HEK293 (cell line): Measurements from ENCODE around the gene RHBDF2.

ENCODE experiments used
- CTCF ChIA-PET: fragments of 350-600 bp; formaldehyde crosslinking; extraction: SDS; loops from one replicate; lab custom pipeline; 2021; ENCODE audit warnings: antibody characterized with exemption; lab: Yijun Ruan, JAX
- POLR2A ChIA-PET: fragments of 300-600 bp; formaldehyde crosslinking; extraction: SDS; loops from one replicate; lab custom pipeline; 2020; ENCODE audit warnings: antibody characterized with exemption, inconsistent platforms; lab: Yijun Ruan, JAX
- H3K27ac ChIP-seq: fragments of 200-500 bp; sonication (Bioruptor generic); 2 replicates; pipeline ENCODE4 v1.5.1; 2014; ENCODE audit warnings: low read depth, low read length, control low read depth, inconsistent platforms; ENCODE audit errors: extremely low read depth
- H3K36me3 ChIP-seq, 2 experiments: fragments of 200-500 bp in 1 of 2; sonication (Bioruptor generic) in 1 of 2; 1 replicate in 1 of 2; 2 replicates in 1 of 2; pipeline ENCODE4 v1.5.1; 2014 to 2017; ENCODE audit warnings: inconsistent platforms in 2 of 2, low read length in 2 of 2; ENCODE audit not compliant: control insufficient read depth in 2 of 2, insufficient read depth in 1 of 2
- H3K4me1 ChIP-seq: fragments of 200-500 bp; sonication (Bioruptor generic); 2 replicates; pipeline ENCODE4 v1.5.1; 2014; ENCODE audit warnings: mild to moderate bottlenecking, low read length, inconsistent platforms; ENCODE audit not compliant: control insufficient read depth, insufficient read depth
- H3K4me3 ChIP-seq: 2 replicates; pipeline ENCODE4 v1.5.1; 2011; ENCODE audit warnings: low read depth, mild to moderate bottlenecking, control low read depth, low read length, moderate library complexity
- H3K9me3 ChIP-seq: fragments of 200-500 bp; sonication (Bioruptor generic); 2 replicates; pipeline ENCODE4 v1.5.1; 2014; ENCODE audit warnings: low read depth, low read length, inconsistent platforms; ENCODE audit not compliant: control insufficient read depth, insufficient read depth
- FEZF1 ChIP-seq: fragments of 450-650 bp; formaldehyde crosslinking; IDR thresholded peaks from 2 replicates; pipeline ENCODE4 v1.5.1; 2016; ENCODE audit warnings: missing biosample characterization, missing genetic modification characterization
- GLIS1 ChIP-seq: fragments of 450-650 bp; formaldehyde crosslinking; IDR thresholded peaks from 2 replicates; pipeline ENCODE4 v1.5.1; 2016; ENCODE audit warnings: missing biosample characterization, missing genetic modification characterization
- HOXC10 ChIP-seq: sonication (generic); formaldehyde crosslinking; IDR thresholded peaks from 2 replicates; pipeline ENCODE4 v1.8.1; 2023; ENCODE audit warnings: mild to moderate bottlenecking, missing genetic modification reagents
- OSR2 ChIP-seq: fragments of 450-650 bp; formaldehyde crosslinking; IDR thresholded peaks from 2 replicates; pipeline ENCODE4 v1.5.1; 2016; ENCODE audit warnings: missing biosample characterization, missing genetic modification characterization
- SP3 ChIP-seq: fragments of 450-650 bp; formaldehyde crosslinking; IDR thresholded peaks from 2 replicates; pipeline ENCODE4 v1.5.1; 2016; ENCODE audit warnings: missing biosample characterization, missing genetic modification characterization
- ZIC2 ChIP-seq: fragments of 450-650 bp; formaldehyde crosslinking; IDR thresholded peaks from 2 replicates; pipeline ENCODE4 v1.5.1; 2016; ENCODE audit warnings: missing biosample characterization, missing genetic modification characterization
- ZNF121 ChIP-seq: fragments of 450-650 bp; formaldehyde crosslinking; IDR thresholded peaks from 2 replicates; pipeline ENCODE4 v1.5.1; 2016; ENCODE audit warnings: missing biosample characterization, missing genetic modification characterization
- ZNF2 ChIP-seq: fragments of 450-650 bp; formaldehyde crosslinking; IDR thresholded peaks from 2 replicates; pipeline ENCODE4 v1.5.1; 2016; ENCODE audit warnings: missing biosample characterization, missing genetic modification characterization
- ZNF239 ChIP-seq: fragments of 450-650 bp; formaldehyde crosslinking; IDR thresholded peaks from 2 replicates; pipeline ENCODE4 v1.5.1; 2016; ENCODE audit warnings: missing biosample characterization, missing genetic modification characterization
- ZNF266 ChIP-seq: fragments of 450-650 bp; formaldehyde crosslinking; IDR thresholded peaks from 2 replicates; pipeline ENCODE4 v1.5.1; 2016; ENCODE audit warnings: missing biosample characterization, missing genetic modification characterization, low read depth
- ZNF274 ChIP-seq, 2 experiments: fragments of 200-500 bp in 1 of 2; fragments of 450-650 bp in 1 of 2; sonication (Bioruptor generic) in 1 of 2; formaldehyde crosslinking in 1 of 2; IDR thresholded peaks; 2 replicates each; pipeline versions ENCODE4 v1.5.1 to v1.6.1; 2014 to 2016; ENCODE audit warnings: borderline replicate concordance in 1 of 2, inconsistent platforms in 1 of 2, low read length in 1 of 2, missing biosample characterization in 1 of 2, missing genetic modification characterization in 1 of 2
- ZNF394 ChIP-seq: fragments of 450-650 bp; formaldehyde crosslinking; IDR thresholded peaks from 2 replicates; pipeline ENCODE4 v1.5.1; 2016; ENCODE audit warnings: missing biosample characterization, missing genetic modification characterization, mild to moderate bottlenecking, moderate library complexity, borderline replicate concordance
- ZNF423 ChIP-seq: fragments of 450-650 bp; formaldehyde crosslinking; IDR thresholded peaks from 2 replicates; pipeline ENCODE4 v1.5.1; 2016; ENCODE audit warnings: missing biosample characterization, missing genetic modification characterization
- TF ChIP-seq, protein P1 (sequence below): fragments of 450-650 bp; formaldehyde crosslinking; IDR thresholded peaks from 2 replicates; pipeline ENCODE4 v1.5.1; 2016; ENCODE audit warnings: missing biosample characterization, missing genetic modification characterization
- TF ChIP-seq, protein P2 (sequence below): fragments of 450-650 bp; formaldehyde crosslinking; IDR thresholded peaks from 2 replicates; pipeline ENCODE4 v1.5.1; 2017; ENCODE audit warnings: missing biosample characterization, missing genetic modification characterization
- TF ChIP-seq, protein P3 (sequence below): fragments of 450-650 bp; formaldehyde crosslinking; IDR thresholded peaks from 2 replicates; pipeline ENCODE4 v1.5.1; 2016; ENCODE audit warnings: missing biosample characterization, missing genetic modification characterization
- TF ChIP-seq, protein P4 (sequence below): fragments of 450-650 bp; formaldehyde crosslinking; IDR thresholded peaks from 2 replicates; pipeline ENCODE4; 2016; ENCODE audit warnings: missing biosample characterization, missing genetic modification characterization
- TF ChIP-seq, protein P5 (sequence below): sonication (generic); formaldehyde crosslinking; IDR thresholded peaks from 2 replicates; pipeline ENCODE4 v1.8.1; 2022; ENCODE audit warnings: mild to moderate bottlenecking, moderate library complexity, missing genetic modification reagents
- TF ChIP-seq, protein P6 (sequence below): fragments of 450-650 bp; formaldehyde crosslinking; IDR thresholded peaks from 2 replicates; pipeline ENCODE4 v1.5.1; 2016; ENCODE audit warnings: missing biosample characterization, missing genetic modification characterization
- TF ChIP-seq, protein P7 (sequence below): fragments of 450-650 bp; formaldehyde crosslinking; IDR thresholded peaks from 2 replicates; pipeline ENCODE4 v1.5.1; 2016; ENCODE audit warnings: missing biosample characterization, missing genetic modification characterization

Gene RHBDF2

DNA sequence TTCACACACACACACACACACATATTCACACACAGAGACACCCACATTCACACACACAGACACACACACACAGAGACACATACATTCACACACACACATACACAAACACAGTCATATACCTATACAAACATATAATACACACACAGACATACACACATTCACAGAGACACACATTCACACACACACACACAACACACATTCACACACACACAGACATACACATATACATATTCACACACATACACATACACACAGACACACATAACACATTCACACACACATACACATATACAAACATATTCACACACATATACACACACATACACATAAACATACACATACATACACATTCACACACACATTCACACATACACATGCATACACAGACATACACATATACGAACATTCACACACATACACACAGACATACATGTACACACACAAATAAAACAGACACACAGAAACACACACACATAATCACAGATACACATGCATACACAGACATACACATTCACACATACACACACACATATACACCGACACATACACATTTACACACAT is 46.5 kb upstream of the RHBDF2 start (continued):
- TF ChIP-seq, protein P1, sequence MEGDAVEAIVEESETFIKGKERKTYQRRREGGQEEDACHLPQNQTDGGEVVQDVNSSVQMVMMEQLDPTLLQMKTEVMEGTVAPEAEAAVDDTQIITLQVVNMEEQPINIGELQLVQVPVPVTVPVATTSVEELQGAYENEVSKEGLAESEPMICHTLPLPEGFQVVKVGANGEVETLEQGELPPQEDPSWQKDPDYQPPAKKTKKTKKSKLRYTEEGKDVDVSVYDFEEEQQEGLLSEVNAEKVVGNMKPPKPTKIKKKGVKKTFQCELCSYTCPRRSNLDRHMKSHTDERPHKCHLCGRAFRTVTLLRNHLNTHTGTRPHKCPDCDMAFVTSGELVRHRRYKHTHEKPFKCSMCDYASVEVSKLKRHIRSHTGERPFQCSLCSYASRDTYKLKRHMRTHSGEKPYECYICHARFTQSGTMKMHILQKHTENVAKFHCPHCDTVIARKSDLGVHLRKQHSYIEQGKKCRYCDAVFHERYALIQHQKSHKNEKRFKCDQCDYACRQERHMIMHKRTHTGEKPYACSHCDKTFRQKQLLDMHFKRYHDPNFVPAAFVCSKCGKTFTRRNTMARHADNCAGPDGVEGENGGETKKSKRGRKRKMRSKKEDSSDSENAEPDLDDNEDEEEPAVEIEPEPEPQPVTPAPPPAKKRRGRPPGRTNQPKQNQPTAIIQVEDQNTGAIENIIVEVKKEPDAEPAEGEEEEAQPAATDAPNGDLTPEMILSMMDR, result peak; percentile 8; the same call in 1 of the 2 replicates
- peak; percentile 75; the same call in 1 of the 2 replicates for TF ChIP-seq ZNF239 (tag by site-specific recombination)
- TF ChIP-seq, protein P2, sequence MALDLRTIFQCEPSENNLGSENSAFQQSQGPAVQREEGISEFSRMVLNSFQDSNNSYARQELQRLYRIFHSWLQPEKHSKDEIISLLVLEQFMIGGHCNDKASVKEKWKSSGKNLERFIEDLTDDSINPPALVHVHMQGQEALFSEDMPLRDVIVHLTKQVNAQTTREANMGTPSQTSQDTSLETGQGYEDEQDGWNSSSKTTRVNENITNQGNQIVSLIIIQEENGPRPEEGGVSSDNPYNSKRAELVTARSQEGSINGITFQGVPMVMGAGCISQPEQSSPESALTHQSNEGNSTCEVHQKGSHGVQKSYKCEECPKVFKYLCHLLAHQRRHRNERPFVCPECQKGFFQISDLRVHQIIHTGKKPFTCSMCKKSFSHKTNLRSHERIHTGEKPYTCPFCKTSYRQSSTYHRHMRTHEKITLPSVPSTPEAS (tag by site-specific recombination), result peak; percentile 98
- TF ChIP-seq HOXC10 (CRISPR knock-in tag), result no peak
- TF ChIP-seq, all 188 proteins: peak for 16

DNA sequence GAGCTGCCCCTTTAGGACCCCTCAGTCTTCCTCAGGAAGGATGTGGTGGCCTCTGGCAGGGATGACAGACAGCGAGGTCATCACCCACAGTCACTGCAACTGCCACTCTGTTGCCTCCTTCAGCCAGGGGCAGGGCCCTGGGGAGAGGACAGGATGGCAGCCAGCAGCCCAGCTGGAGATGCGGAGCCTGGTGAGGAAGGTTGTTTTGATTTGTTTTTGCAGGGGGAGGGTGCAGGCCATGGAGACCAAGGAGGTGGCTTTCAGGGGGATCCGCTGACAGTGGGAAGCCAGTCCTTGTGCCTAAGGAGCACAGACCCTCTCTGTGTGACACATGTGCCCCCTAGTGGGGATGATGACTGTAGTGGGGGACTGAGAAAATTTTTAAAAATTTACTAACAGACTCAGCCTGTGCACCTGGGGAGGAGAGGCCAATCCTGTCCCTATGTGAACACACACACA is 46.0 kb upstream of the RHBDF2 start:
- ChIA-PET CTCF (interaction anchor here (0.6 to 4.5 kb wide), 36 partner anchors 10 to 533 kb away, joined by 3 to 87 read pairs (median 5); partner anchors contain the start of gene AANAT), POLR2A (interaction anchor here (2.7 kb wide), 1 partner anchor 10 kb away, joined by 15 read pairs; no protein-coding TSS in a partner anchor)
- no peak overlapping the region for H3K4me3 ChIP-seq
- no peaks in the 10 kb centered on the region for H3K9me3 ChIP-seq
- peaks cover 0 to 9% of the 10 kb centered on the region in 2 experiments; a peak in 2 of 3 replicates for H3K36me3 ChIP-seq
- H3K27ac ChIP-seq, result no peak overlapping the region
- H3K4me1 ChIP-seq, result peaks cover 21% of the 10 kb centered on the region
- TF ChIP-seq, protein P3, sequence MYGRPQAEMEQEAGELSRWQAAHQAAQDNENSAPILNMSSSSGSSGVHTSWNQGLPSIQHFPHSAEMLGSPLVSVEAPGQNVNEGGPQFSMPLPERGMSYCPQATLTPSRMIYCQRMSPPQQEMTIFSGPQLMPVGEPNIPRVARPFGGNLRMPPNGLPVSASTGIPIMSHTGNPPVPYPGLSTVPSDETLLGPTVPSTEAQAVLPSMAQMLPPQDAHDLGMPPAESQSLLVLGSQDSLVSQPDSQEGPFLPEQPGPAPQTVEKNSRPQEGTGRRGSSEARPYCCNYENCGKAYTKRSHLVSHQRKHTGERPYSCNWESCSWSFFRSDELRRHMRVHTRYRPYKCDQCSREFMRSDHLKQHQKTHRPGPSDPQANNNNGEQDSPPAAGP (tag by site-specific recombination), result peak; percentile 48; the same call in 1 of the 2 replicates
- TF ChIP-seq, protein P4, sequence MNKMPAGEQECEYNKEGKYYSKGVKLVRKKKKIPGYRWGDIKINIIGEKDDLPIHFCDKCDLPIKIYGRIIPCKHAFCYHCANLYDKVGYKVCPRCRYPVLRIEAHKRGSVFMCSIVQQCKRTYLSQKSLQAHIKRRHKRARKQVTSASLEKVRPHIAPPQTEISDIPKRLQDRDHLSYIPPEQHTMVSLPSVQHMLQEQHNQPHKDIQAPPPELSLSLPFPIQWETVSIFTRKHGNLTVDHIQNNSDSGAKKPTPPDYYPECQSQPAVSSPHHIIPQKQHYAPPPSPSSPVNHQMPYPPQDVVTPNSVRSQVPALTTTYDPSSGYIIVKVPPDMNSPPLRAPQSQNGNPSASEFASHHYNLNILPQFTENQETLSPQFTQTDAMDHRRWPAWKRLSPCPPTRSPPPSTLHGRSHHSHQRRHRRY (tag by site-specific recombination), result no peak
- TF ChIP-seq ZNF394 (tag by site-specific recombination) (no peak), ZNF274 (IDR thresholded peaks at IDR 0.05; ENCODE audit: low read length) (no peak), ZNF274 (tag by site-specific recombination; IDR thresholded peaks at IDR 0.05; ENCODE audit: borderline replicate concordance) (no peak), FEZF1 (tag by site-specific recombination) (no peak), ZIC2 (tag by site-specific recombination) (peak; percentile 100), ZNF266 (tag by site-specific recombination) (no peak), GLIS1 (tag by site-specific recombination) (peak; percentile 91), OSR2 (tag by site-specific recombination) (peak; percentile 43; the same call in 1 of the 2 replicates), ZNF121 (tag by site-specific recombination) (no peak), ZNF423 (tag by site-specific recombination) (peak; percentile 73; the same call in 1 of the 2 replicates), SP3 (tag by site-specific recombination) (0 out of 2 replicates have a peak, but pooled peaks have one; percentile 7), ZNF2 (tag by site-specific recombination) (peak; percentile 48; the same call in 1 of the 2 replicates)
- TF ChIP-seq, protein P5, sequence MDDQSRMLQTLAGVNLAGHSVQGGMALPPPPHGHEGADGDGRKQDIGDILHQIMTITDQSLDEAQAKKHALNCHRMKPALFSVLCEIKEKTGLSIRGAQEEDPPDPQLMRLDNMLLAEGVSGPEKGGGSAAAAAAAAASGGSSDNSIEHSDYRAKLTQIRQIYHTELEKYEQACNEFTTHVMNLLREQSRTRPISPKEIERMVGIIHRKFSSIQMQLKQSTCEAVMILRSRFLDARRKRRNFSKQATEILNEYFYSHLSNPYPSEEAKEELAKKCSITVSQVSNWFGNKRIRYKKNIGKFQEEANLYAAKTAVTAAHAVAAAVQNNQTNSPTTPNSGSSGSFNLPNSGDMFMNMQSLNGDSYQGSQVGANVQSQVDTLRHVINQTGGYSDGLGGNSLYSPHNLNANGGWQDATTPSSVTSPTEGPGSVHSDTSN, result peak; percentile 66; the same call in 1 of the 2 replicates
- TF ChIP-seq, protein P6, sequence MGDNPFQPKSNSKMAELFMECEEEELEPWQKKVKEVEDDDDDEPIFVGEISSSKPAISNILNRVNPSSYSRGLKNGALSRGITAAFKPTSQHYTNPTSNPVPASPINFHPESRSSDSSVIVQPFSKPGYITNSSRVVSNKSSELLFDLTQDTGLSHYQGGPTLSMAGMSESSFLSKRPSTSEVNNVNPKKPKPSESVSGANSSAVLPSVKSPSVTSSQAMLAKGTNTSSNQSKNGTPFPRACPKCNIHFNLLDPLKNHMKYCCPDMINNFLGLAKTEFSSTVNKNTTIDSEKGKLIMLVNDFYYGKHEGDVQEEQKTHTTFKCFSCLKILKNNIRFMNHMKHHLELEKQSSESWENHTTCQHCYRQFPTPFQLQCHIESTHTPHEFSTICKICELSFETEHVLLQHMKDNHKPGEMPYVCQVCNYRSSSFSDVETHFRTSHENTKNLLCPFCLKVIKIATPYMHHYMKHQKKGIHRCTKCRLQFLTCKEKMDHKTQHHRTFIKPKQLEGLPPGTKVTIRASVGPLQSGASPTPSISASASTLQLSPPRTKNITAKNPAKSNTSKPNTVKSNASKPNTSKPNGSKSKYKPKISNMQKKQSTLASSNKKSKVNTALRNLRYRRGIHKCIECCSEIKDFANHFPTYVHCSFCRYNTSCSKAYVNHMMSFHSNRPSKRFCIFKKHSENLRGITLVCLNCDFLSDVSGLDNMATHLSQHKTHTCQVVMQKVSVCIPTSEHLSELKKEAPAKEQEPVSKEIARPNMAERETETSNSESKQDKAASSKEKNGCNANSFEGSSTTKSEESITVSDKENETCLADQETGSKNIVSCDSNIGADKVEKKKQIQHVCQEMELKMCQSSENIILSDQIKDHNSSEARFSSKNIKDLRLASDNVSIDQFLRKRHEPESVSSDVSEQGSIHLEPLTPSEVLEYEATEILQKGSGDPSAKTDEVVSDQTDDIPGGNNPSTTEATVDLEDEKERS (tag by site-specific recombination), result no peak
- TF ChIP-seq, protein P7, sequence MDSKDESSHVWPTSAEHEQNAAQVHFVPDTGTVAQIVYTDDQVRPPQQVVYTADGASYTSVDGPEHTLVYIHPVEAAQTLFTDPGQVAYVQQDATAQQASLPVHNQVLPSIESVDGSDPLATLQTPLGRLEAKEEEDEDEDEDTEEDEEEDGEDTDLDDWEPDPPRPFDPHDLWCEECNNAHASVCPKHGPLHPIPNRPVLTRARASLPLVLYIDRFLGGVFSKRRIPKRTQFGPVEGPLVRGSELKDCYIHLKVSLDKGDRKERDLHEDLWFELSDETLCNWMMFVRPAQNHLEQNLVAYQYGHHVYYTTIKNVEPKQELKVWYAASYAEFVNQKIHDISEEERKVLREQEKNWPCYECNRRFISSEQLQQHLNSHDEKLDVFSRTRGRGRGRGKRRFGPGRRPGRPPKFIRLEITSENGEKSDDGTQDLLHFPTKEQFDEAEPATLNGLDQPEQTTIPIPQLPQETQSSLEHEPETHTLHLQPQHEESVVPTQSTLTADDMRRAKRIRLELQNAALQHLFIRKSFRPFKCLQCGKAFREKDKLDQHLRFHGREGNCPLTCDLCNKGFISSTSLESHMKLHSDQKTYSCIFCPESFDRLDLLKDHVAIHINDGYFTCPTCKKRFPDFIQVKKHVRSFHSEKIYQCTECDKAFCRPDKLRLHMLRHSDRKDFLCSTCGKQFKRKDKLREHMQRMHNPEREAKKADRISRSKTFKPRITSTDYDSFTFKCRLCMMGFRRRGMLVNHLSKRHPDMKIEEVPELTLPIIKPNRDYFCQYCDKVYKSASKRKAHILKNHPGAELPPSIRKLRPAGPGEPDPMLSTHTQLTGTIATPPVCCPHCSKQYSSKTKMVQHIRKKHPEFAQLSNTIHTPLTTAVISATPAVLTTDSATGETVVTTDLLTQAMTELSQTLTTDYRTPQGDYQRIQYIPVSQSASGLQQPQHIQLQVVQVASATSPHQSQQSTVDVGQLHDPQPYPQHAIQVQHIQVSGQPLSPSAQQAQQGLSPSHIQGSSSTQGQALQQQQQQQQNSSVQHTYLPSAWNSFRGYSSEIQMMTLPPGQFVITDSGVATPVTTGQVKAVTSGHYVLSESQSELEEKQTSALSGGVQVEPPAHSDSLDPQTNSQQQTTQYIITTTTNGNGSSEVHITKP (tag by site-specific recombination), result peak; percentile 67
